Measurements from ENCODE around the gene ESR2. TPM values are rescaled to one million over a fixed set of nuclear protein-coding genes. Genes with fewer than 3 reads are reported as not detected.

The ESR2 gene
- total RNA-seq, 1 donor from 2014 or later = 0.17 TPM

DNA sequence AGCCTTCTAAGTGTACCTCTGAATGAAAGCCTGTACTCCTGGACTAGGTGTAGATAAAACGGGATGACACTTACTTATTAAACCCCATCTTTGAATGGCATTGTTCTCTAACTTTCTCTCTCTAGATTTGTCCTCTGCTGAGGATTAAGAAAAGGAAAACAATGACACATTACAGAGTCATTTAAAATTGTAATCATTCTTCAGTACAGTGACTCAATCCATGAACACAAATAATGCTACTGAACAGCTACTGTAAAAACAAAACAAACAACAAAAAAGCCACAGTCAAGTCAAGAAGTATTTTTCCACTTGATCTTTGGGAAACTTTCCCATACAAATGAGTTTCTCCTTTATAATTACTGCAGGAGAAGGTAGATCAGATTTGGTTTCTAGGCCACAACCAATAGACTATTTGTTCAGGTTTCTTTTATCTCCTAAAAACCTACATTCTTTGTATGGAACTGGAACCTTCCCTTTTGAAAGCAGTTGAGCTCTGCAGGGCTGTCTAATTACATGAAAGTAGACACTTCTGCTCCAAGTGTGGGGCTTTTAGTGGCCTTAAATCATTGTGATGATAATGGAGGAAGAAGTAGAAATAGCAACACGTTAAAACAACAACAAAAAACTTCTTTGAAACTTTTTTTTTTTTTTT, 219.1 kb downstream of the ESR2 start:
- no peak for TF ChIP-seq CTCF (IDR thresholded peaks at IDR 0.05; ENCODE audit: insufficient read depth, low read length, poor library complexity, severe bottlenecking)
- Histone ChIP-seq H3K4me3 (ENCODE audit: low read depth, low read length) (no peak overlapping the region), H3K36me3 (ENCODE audit: control insufficient read depth, insufficient read depth, low read length) (no peaks in the 10 kb centered on the region), H3K27me3 (ENCODE audit: control insufficient read depth, insufficient read depth, low read length) (no peaks in the 10 kb centered on the region)
- DNase-seq (ENCODE audit: low read depth) = no peak

DNA sequence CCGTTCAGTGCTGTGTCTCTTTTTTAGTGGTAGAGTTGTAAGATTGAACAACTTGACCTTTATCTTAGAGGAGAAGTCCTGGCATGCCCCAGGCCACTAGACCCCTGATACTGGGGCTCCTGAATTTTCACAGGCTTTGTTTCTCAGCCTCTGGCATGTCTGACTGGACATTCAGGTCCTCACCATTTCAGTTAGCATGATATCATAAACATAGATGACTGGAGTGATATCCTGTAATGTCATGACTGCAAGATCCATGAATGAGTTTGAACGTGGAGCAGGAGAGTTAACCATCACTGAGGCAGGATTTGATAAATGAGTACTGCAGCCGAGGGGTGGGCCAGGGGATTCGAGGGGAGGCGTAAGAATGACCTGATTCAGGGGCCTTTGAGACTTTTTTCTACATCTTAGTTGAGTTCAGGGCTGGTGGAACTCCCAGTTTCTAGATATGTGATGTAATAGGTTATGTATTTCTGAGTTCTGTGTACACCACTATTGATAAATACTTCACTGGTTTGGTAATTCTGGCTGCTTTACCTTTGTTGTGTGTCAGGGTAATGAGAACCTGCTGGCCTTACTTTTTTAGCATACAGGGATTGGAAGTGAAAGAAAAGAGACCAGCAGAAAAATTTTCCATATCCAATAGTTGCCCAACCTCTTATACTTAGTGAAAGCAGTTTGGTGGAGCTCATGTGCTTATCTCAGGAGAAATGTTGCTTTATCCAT, 224.4 kb downstream of the ESR2 start:
- H3K36me3 ChIP-seq (ENCODE audit: control insufficient read depth, insufficient read depth, low read length) = no peaks in the 10 kb centered on the region
- no peak for DNase-seq (ENCODE audit: low read depth)
- no peak for TF ChIP-seq CTCF (IDR thresholded peaks at IDR 0.05; ENCODE audit: insufficient read depth, low read length, poor library complexity, severe bottlenecking)
- H3K4me3 ChIP-seq (ENCODE audit: low read depth, low read length) = no peak overlapping the region
- H3K27me3 ChIP-seq (ENCODE audit: control insufficient read depth, insufficient read depth, low read length) = no peaks in the 10 kb centered on the region

- Histone ChIP-seq H3K4me3 (ENCODE audit: low read depth, low read length) (no peak overlapping the region), H3K36me3 (ENCODE audit: control insufficient read depth, insufficient read depth, low read length) (peaks cover 1% of the 10 kb centered on the region), H3K27me3 (ENCODE audit: control insufficient read depth, insufficient read depth, low read length) (no peaks in the 10 kb centered on the region)
- no peak for TF ChIP-seq CTCF (IDR thresholded peaks at IDR 0.05; ENCODE audit: insufficient read depth, low read length, poor library complexity, severe bottlenecking)
- no peak for DNase-seq (ENCODE audit: low read depth)
Observed at GRCh38 chr14:64064447-64064846, 229.7 kb downstream of the ESR2 start.

DNA sequence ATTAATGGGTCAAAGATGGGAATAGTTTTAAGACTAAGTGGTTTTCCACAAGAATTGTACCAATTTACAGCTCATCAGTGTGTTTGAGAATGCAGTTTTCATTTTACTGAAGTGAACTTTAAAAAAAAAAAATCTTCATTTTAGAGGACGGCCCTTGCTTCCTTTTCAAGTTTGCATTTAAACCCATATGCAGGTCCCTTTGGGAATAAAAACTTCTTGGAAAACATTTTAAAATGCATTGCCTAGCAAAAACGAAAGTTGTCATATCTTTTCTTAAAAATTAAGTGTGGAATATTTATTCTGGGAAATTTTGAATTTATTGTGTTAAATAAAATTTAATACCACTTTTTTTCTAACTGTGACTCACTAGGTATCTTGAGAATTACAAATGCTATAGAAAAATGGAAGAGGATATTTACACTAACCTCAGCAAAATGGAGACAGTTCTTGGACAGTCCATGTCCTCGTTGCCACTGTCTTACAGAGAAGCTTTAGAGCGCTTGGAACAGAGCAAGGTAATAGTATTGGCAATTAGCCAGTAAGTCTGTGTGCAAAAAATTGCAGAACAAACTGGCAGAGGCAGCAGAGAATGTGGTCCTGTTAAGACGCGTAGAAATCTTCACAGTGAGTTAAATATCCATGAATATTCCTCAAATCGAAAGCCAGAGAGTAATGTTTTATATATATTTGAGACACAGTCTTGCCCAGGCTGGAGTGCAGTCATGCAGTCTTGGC, 231.6 kb downstream of the ESR2 start:
- Histone ChIP-seq H3K36me3 (ENCODE audit: control insufficient read depth, insufficient read depth, low read length) (peaks cover 1% of the 10 kb centered on the region), H3K4me3 (ENCODE audit: low read depth, low read length) (no peak overlapping the region), H3K27me3 (ENCODE audit: control insufficient read depth, insufficient read depth, low read length) (no peaks in the 10 kb centered on the region)
- no peak for DNase-seq (ENCODE audit: low read depth)
- TF ChIP-seq CTCF (IDR thresholded peaks at IDR 0.05; ENCODE audit: insufficient read depth, low read length, poor library complexity, severe bottlenecking) = no peak

- H3K27me3 ChIP-seq (ENCODE audit: control insufficient read depth, insufficient read depth, low read length) = no peaks in the 10 kb centered on the region
- peaks cover 1% of the 10 kb centered on the region for H3K36me3 ChIP-seq (ENCODE audit: control insufficient read depth, insufficient read depth, low read length)
- no peak for TF ChIP-seq CTCF (IDR thresholded peaks at IDR 0.05; ENCODE audit: insufficient read depth, low read length, poor library complexity, severe bottlenecking)
- DNase-seq (ENCODE audit: low read depth) = no peak
- no peak overlapping the region for H3K4me3 ChIP-seq (ENCODE audit: low read depth, low read length)
Observed at GRCh38 chr14:64061706-64062105, 232.5 kb downstream of the ESR2 start.

All from kidney epithelial cell (primary cell).